Mesendoderm (in vitro differentiated cells): ENCODE data around the gene PTPN2.

Source experiments
- DNase-seq: peaks from one replicate; pipeline ENCODE4 v3.0.0; 2013
- H2AK5ac ChIP-seq: 2 replicates; pipeline ENCODE4 v1.6.1; 2013; ENCODE audit warnings: low read length, inconsistent platforms
- H2BK120ac ChIP-seq: 2 replicates; pipeline ENCODE4 v1.6.1; 2013; ENCODE audit warnings: low read depth, mild to moderate bottlenecking, low read length, moderate library complexity, mixed read lengths
- H2BK15ac ChIP-seq: replicated peaks from 2 replicates; pipeline ENCODE4 v1.6.1; 2013; ENCODE audit warnings: low read depth, mild to moderate bottlenecking, moderate library complexity
- H2BK5ac ChIP-seq: 2 replicates; pipeline ENCODE4 v1.6.1; 2013; ENCODE audit warnings: low read length, inconsistent platforms
- H3K18ac ChIP-seq: 2 replicates; pipeline ENCODE4 v1.6.1; 2013; ENCODE audit warnings: mild to moderate bottlenecking, low read length, mixed read lengths
- H3K23ac ChIP-seq: one replicate; pipeline ENCODE4 v1.6.1; 2013; ENCODE audit warnings: low read length
- H3K27ac ChIP-seq: 2 replicates; pipeline ENCODE4 v1.5.1; 2013; ENCODE audit warnings: low read depth, mild to moderate bottlenecking, inconsistent platforms, low read length, moderate library complexity
- H3K27me3 ChIP-seq: 2 replicates; pipeline ENCODE4 v1.6.1; 2013; ENCODE audit warnings: low read length, control low read depth, mild to moderate bottlenecking, inconsistent platforms; ENCODE audit not compliant: insufficient read depth, poor library complexity
- H3K36me3 ChIP-seq: 2 replicates; pipeline ENCODE4 v1.6.1; 2013; ENCODE audit warnings: low read length, inconsistent platforms; ENCODE audit not compliant: control insufficient read depth, insufficient read depth
- H3K4ac ChIP-seq: one replicate; pipeline ENCODE4 v1.6.1; 2013; ENCODE audit warnings: low read depth, mild to moderate bottlenecking, low read length, moderate library complexity
- H3K4me1 ChIP-seq: 2 replicates; pipeline ENCODE4 v1.6.1; 2013; ENCODE audit warnings: low read depth, low read length, inconsistent platforms; ENCODE audit not compliant: control insufficient read depth
- H3K4me2 ChIP-seq: 2 replicates; pipeline ENCODE4 v1.6.1; 2013; ENCODE audit warnings: low read length
- H3K4me3 ChIP-seq: 2 replicates; pipeline ENCODE4 v1.5.1; 2013; ENCODE audit warnings: mild to moderate bottlenecking, low read length
- H3K56ac ChIP-seq: one replicate; pipeline ENCODE4 v1.6.1; 2013; ENCODE audit warnings: low read length
- H3K79me1 ChIP-seq: 2 replicates; pipeline ENCODE4 v1.6.1; 2013; ENCODE audit warnings: low read length, inconsistent platforms
- H3K79me2 ChIP-seq: 2 replicates; pipeline ENCODE4 v1.6.1; 2013; ENCODE audit warnings: mild to moderate bottlenecking, low read length; ENCODE audit not compliant: control insufficient read depth, insufficient read depth
- H3K9ac ChIP-seq: 2 replicates; pipeline ENCODE4 v1.6.1; 2013; ENCODE audit warnings: low read length, inconsistent platforms
- H4K5ac ChIP-seq: one replicate; pipeline ENCODE4 v1.6.1; 2013; ENCODE audit warnings: low read length
- H4K8ac ChIP-seq: one replicate; pipeline ENCODE4 v1.6.1; 2013; ENCODE audit warnings: low read depth, mild to moderate bottlenecking, control low read depth, low read length, moderate library complexity
- WGBS: extraction: QIAGEN DNeasy Blood & Tissue Kit; methylation state at CpG from one replicate; pipeline ENCODE4 v1.1.7; 2013; ENCODE audit warnings: low lambda C conversion rate, missing lambda C conversion rate; ENCODE audit not compliant: insufficient coverage; ENCODE audit errors: extremely low coverage; 5-methylcytosine and 5-hydroxymethylcytosine counted together

The PTPN2 gene

GRCh38 chr18:12828116-12829051 is 55.7 kb downstream of the PTPN2 start:
- Histone ChIP-seq H3K4ac (no peak overlapping the region), H3K9ac (no peak overlapping the region), H3K79me2 (no peaks in the 10 kb centered on the region), H3K36me3 (no peaks in the 10 kb centered on the region), H2BK5ac (no peak overlapping the region), H3K4me1 (no peaks in the 10 kb centered on the region), H3K18ac (no peak overlapping the region), H2BK120ac (no peak overlapping the region), H3K27ac (no peak overlapping the region), H3K79me1 (no peaks in the 10 kb centered on the region), H2BK15ac (no peak overlapping the region), H3K23ac (no peak overlapping the region), H3K4me3 (no peak overlapping the region), H3K56ac (no peak overlapping the region), H4K8ac (no peak overlapping the region), H3K4me2 (no peak overlapping the region), H3K27me3 (no peaks in the 10 kb centered on the region), H4K5ac (no peak overlapping the region), H2AK5ac (no peak overlapping the region)
- WGBS, result no CpG with 5 or more reads among the region's 4 CpGs
- DNase-seq, result no peak

DNA sequence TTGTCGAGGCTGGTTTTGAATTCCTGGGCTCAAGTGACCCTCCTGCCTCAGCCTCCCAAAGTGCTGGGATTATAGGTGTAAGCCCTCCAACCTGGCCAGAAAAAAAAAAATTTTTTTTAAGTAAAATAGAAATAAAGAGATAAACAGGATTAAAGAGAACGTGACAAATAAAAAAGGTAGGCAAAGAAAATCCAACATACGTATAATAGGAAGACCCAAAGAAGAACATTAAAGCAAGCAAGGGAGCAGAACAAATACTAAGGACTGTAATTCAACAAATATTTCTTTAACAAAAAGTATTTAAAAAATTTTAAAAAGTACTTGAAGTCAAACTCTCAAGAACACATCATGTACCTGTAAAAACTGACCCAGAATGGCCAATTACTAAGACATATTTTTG is 56.4 kb downstream of the PTPN2 start:
- no peak overlapping the region for H4K5ac ChIP-seq
- H3K4me3 ChIP-seq, result no peak overlapping the region
- H4K8ac ChIP-seq, result no peak overlapping the region
- H3K27ac ChIP-seq, result no peak overlapping the region
- no peaks in the 10 kb centered on the region for H3K27me3 ChIP-seq
- H2BK120ac ChIP-seq, result no peak overlapping the region
- no peak overlapping the region for H3K56ac ChIP-seq
- DNase-seq, result no peak
- H3K79me2 ChIP-seq, result no peaks in the 10 kb centered on the region
- H3K9ac ChIP-seq, result no peak overlapping the region
- H2BK5ac ChIP-seq, result no peak overlapping the region
- H3K23ac ChIP-seq, result no peak overlapping the region
- H2BK15ac ChIP-seq, result no peak overlapping the region
- WGBS, result no CpG with 5 or more reads among the region's 3 CpGs
- H3K4me2 ChIP-seq, result no peak overlapping the region
- no peaks in the 10 kb centered on the region for H3K36me3 ChIP-seq
- H3K4me1 ChIP-seq, result no peaks in the 10 kb centered on the region
- H2AK5ac ChIP-seq, result no peak overlapping the region
- H3K4ac ChIP-seq, result no peak overlapping the region
- no peak overlapping the region for H3K18ac ChIP-seq
- H3K79me1 ChIP-seq, result no peaks in the 10 kb centered on the region

- no CpG with 5 or more reads among the region's 2 CpGs for WGBS
- Histone ChIP-seq H3K23ac (no peak overlapping the region), H3K4me3 (no peak overlapping the region), H3K4me1 (peaks cover 6% of the 10 kb centered on the region), H3K18ac (no peak overlapping the region), H2BK5ac (no peak overlapping the region), H2BK15ac (no peak overlapping the region), H3K36me3 (no peaks in the 10 kb centered on the region), H3K79me2 (no peaks in the 10 kb centered on the region), H3K79me1 (no peaks in the 10 kb centered on the region), H4K5ac (no peak overlapping the region), H3K9ac (no peak overlapping the region), H4K8ac (no peak overlapping the region), H3K27ac (no peak overlapping the region), H3K27me3 (no peaks in the 10 kb centered on the region), H3K4me2 (no peak overlapping the region), H3K4ac (no peak overlapping the region), H3K56ac (no peak overlapping the region), H2AK5ac (no peak overlapping the region), H2BK120ac (no peak overlapping the region)
- no peak for DNase-seq
Observed at GRCh38 chr18:12825230-12825629, 58.8 kb downstream of the PTPN2 start.

DNA sequence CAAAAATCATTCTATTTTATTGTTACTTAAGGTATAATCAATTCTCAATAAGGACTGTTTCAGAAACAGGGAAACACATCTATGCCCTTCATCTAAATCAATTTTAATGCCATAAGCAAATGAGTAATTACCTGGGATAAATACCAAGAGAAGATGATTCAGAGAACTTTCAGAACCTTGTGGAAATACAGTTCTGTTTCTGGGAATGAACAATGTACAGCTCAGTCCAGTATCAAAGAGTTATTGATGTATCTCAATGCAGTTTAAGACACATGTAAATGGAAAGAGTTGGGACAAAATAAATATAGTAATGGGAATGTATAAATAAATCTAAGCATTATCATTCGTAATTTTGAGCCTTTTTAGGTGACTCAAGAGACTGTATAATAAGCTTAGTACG is 60.1 kb downstream of the PTPN2 start:
- Histone ChIP-seq H3K9ac (no peak overlapping the region), H3K4me1 (peaks cover 9% of the 10 kb centered on the region), H2BK15ac (no peak overlapping the region), H3K18ac (no peak overlapping the region), H2AK5ac (no peak overlapping the region), H3K27ac (no peak overlapping the region), H3K4ac (no peak overlapping the region), H3K36me3 (no peaks in the 10 kb centered on the region), H3K79me2 (no peaks in the 10 kb centered on the region), H3K56ac (no peak overlapping the region), H4K5ac (no peak overlapping the region), H3K4me2 (no peak overlapping the region), H3K79me1 (no peaks in the 10 kb centered on the region), H3K4me3 (no peak overlapping the region), H2BK5ac (no peak overlapping the region), H4K8ac (no peak overlapping the region), H2BK120ac (no peak overlapping the region), H3K27me3 (no peaks in the 10 kb centered on the region), H3K23ac (no peak overlapping the region)
- DNase-seq, result no peak
- WGBS, result no CpG with 5 or more reads among the region's 2 CpGs

DNA sequence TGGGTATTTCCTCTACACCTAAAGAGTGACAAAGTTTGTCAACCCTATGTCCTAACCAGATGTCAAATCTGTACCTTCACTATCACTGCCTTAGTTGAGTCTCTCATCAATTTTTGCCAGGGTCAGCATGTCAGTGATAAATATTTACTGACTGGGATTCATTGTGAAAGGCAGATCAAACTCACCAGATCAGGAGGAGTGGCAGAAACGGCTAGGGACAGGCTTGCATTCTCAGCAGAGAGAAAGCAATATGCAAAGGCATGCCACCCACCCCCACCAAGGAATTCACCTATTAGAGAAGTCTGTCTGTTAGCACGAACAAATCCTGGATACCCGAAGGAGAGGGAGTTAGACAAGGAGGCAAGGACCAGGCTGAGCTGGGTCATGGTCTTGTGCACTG is 62.6 kb downstream of the PTPN2 start:
- WGBS, result no CpG with 5 or more reads among the region's 3 CpGs
- H3K9ac ChIP-seq, result peak overlapping the region; percentile 15
- H3K27me3 ChIP-seq, result no peaks in the 10 kb centered on the region
- H3K4ac ChIP-seq, result no peak overlapping the region
- H4K5ac ChIP-seq, result no peak overlapping the region
- no peak overlapping the region for H3K4me3 ChIP-seq
- no peak overlapping the region for H4K8ac ChIP-seq
- H3K4me2 ChIP-seq, result no peak overlapping the region
- no peak overlapping the region for H3K27ac ChIP-seq
- H3K18ac ChIP-seq, result no peak overlapping the region
- no peak overlapping the region for H2AK5ac ChIP-seq
- H2BK5ac ChIP-seq, result no peak overlapping the region
- no peak overlapping the region for H2BK120ac ChIP-seq
- H3K36me3 ChIP-seq, result no peaks in the 10 kb centered on the region
- H3K79me2 ChIP-seq, result no peaks in the 10 kb centered on the region
- H3K4me1 ChIP-seq, result peaks cover 9% of the 10 kb centered on the region
- no peaks in the 10 kb centered on the region for H3K79me1 ChIP-seq
- no peak overlapping the region for H3K56ac ChIP-seq
- no peak overlapping the region for H3K23ac ChIP-seq
- DNase-seq, result peak; percentile 84
- H2BK15ac ChIP-seq, result no peak overlapping the region

GRCh38 chr18:12820506-12820905 is 63.5 kb downstream of the PTPN2 start:
- Histone ChIP-seq H3K23ac (no peak overlapping the region), H3K4me2 (no peak overlapping the region), H3K4me1 (peaks cover 9% of the 10 kb centered on the region), H4K8ac (no peak overlapping the region), H3K79me1 (no peaks in the 10 kb centered on the region), H3K79me2 (no peaks in the 10 kb centered on the region), H3K18ac (no peak overlapping the region), H2BK120ac (no peak overlapping the region), H3K56ac (no peak overlapping the region), H2BK15ac (no peak overlapping the region), H2AK5ac (no peak overlapping the region), H3K36me3 (no peaks in the 10 kb centered on the region), H3K27me3 (no peaks in the 10 kb centered on the region), H3K9ac (no peak overlapping the region), H2BK5ac (no peak overlapping the region), H3K27ac (no peak overlapping the region), H4K5ac (no peak overlapping the region), H3K4me3 (no peak overlapping the region), H3K4ac (no peak overlapping the region)
- no peak for DNase-seq
- no CpG with 5 or more reads among the region's 6 CpGs for WGBS
